GM12872 (cell line): Measurements from ENCODE around the gene SRRM3.

Source experiments
- TF ChIP-seq, protein P1 (sequence below): IDR thresholded peaks from 3 replicates; pipeline ENCODE4 v1.5.1; 2011; ENCODE audit warnings: low read depth, mild to moderate bottlenecking, low read length, moderate library complexity; ENCODE audit not compliant: insufficient read depth

Gene SRRM3

DNA sequence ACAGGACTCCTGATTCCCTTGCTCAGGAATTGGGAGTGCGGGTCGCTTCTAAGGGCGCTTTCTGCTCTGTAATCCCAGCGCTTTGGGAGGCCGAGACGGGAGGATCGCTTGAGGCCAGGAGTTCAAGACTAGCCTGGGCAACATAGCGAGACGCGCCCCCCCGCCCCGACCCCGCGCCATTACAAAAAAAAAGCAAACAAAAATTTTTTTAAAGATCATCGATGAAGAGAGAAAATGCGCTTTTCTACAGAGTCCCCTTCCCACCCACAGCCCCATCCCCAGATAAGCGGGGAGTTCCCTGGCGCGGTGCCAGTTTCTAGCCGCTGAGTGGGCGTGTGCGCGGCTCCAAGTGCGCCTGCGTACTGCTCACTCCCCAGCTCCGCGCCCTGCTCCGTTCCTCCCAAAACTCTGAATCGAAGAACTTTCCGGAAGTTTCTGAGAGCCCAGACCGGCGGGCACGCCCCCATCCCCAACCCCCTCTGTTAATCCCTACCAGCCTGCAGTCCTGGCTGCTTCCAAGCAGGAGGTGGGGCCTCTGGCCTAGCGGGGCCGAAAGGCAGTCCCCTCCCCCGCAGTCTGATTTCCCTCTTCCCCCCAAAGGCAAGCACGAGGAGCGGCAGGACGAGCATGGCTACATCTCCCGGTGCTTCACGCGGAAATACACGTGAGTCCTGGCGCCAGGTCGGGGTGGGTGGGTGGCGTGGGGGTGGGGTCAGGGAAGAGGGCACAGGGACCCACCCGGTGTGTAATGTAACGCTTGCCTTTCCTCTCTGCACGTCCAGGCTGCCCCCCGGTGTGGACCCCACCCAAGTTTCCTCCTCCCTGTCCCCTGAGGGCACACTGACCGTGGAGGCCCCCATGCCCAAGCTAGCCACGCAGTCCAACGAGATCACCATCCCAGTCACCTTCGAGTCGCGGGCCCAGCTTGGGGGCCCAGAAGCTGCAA, 101.8 kb downstream of the SRRM3 start:
- TF ChIP-seq, protein P1, sequence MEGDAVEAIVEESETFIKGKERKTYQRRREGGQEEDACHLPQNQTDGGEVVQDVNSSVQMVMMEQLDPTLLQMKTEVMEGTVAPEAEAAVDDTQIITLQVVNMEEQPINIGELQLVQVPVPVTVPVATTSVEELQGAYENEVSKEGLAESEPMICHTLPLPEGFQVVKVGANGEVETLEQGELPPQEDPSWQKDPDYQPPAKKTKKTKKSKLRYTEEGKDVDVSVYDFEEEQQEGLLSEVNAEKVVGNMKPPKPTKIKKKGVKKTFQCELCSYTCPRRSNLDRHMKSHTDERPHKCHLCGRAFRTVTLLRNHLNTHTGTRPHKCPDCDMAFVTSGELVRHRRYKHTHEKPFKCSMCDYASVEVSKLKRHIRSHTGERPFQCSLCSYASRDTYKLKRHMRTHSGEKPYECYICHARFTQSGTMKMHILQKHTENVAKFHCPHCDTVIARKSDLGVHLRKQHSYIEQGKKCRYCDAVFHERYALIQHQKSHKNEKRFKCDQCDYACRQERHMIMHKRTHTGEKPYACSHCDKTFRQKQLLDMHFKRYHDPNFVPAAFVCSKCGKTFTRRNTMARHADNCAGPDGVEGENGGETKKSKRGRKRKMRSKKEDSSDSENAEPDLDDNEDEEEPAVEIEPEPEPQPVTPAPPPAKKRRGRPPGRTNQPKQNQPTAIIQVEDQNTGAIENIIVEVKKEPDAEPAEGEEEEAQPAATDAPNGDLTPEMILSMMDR, result no peak

DNA sequence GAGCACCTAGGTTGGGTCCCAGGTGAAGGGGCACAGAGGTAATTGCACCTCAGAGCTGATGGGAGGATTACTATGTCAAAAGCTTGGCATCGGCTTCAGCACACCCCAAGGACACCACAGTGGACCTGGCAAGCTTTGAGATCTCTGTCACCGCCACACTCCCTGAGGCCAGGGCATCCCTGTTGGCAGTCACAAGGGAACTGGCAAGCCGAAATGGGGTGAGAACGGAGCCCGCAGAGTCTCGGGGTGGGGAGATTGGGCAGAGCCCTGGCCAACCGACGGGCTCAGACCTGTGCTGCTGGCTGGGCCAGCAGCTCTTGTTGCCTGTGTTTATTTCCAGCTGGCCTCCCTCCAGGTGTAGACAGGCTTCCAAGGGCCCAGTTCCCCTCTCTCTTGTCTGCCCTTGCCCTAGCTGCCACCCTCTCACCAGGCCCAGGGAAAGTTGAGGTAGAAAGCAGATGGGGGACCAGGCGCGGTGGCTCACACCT, 103.2 kb downstream of the SRRM3 start:
- TF ChIP-seq, protein P1, result no peak

DNA sequence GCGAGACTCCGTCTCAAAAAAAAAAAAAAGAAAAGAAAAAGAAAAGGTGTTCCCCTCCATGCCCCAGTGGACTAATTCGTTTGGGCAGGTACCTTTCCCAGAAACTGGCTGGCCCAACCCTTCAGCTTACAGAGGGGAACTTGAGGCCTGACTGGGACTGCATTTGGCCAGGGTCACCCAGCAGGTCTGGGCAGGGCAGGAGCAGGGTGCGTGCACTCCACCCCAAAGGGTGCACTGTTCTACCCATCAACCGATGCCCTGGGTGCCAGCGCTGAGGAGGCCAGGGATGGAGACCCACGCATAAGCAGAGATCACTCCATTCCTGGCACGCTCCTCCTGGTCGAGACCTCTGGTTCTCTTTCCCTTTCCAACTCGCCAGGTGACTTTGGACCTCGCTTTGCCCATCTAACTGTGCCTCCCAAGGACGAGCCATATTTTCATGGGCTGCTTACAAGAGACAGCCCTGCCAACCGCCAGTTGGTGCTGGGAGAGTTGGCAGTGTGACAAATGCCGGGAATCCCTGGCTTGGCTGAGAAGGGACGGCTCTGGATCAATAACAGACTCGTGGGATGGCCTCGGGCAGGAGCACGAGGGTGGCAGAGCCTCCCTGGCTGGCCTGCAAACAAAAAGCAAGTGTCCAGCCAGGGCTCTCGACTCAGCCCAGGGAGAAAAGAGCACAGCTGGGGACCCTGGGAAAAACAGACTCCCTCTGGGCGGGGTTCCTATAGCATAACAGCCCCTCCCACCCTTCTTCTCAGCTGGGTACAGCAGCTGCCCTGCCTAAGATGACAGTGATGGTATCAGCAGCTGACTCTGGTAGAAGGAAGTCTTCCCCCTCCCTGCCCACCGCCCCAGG, 108.6 kb downstream of the SRRM3 start:
- TF ChIP-seq, protein P1, result no peak

DNA sequence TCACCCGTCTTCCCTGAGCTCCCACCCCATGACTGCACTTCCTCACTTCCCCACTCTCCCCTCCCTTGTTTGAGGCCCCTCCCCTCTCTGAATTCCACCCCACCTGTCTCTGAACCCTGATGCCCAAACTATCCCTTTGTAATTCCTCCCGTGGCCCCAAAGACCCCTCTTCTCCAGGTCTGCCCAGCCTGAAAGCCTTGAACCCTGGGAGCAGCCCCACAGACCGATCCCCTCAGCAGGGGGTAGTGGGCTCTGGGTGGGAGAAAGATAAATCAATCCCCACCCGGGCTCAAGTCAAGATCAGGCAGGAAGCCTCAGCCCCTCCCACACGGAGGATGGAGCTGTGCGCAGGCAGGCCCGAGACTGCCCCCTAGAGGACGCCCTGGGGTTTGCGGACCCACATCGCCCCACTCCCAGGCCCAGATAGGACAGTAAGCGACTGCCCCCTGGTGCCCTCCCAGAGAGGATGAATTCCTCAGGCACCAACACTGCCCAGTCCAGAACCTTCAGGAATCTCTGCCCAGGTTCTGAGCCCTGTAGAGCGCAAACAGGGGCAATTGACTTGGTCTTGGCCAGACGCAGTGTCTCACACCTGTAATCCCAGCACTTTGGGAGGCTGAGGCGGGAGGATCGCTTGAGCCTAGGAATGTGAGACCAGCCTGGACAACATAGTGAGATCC, 112.5 kb downstream of the SRRM3 start:
- TF ChIP-seq, protein P1, result peak; percentile 99

DNA sequence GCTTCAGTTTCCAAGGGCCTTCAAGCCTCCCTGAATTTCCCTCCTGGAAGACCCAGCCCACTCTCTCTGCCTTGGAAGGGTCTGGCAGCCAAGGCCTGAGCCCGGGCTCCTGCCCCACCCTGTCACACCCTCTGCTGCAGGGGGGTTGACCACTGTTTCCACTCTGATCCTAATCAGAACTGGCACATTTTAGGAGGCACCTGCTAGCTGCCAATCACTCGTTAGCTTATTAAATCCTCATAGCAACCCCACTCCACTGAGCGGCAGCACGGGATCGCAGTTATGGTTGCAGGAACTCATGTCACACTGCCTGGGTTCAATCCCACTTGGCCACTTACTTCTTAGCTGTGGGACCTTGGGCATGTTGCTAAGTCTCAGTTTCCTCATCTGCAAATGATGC, 113.7 kb downstream of the SRRM3 start:
- TF ChIP-seq, protein P1, result peak; percentile 25; the same call in 1 of the 3 replicates

DNA sequence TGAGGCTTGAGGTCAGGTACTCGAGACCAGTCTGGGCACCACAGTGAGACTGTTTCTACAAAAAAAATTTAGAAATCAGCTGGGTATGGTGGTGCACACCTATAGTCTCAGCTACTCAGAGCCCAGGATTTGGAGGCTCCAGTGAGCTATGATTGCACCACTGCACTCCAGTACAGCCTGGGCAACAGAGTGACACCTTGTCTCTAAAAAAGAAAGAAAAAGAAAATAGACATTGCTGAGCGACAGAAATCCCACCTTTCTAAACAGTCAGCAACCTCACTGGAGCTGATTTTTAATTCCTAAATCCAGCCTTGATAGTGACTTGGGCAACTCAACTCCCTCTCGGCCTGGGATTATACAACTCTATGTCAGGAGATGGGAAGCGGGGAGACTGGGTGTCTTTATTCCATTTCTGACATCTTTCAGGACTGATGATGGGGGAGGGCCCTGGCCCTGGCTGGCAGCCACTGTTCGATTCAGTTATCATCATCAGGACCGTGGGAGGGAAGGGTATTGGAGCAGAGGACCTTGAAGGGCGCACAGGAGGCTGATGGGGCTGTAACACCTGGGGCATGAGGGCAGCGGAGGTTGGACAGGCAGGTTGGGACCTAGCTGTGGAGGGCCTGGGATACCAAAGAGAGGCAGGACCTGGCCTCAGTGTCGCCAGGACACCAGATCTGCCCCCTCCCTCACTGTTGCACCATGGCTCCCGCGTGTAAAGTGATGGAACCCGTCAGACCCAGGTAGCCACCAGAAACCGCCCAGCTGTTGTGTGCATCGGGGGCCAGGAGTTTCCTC, 115.5 kb downstream of the SRRM3 start:
- TF ChIP-seq, protein P1, result no peak
